Stimulated activated naive CD8-positive, alpha-beta T cell treated with anti-CD3 and anti-CD28 coated beads, Interleukin-15, Interleukin-2, amounts not matched to agents 100 ng/mL and 50 ng/mL, for 24 hours (primary cell): Measurements from ENCODE around the gene TCF12.

ENCODE experiments used
- H3K27ac Mint-ChIP-seq: one replicate; pipeline ENCODE4 v1.8.0; 2021; ENCODE audit warnings: mild to moderate bottlenecking, mixed read lengths
- H3K27me3 Mint-ChIP-seq: one replicate; pipeline ENCODE4 v1.8.0; 2021; ENCODE audit warnings: mixed read lengths
- H3K36me3 Mint-ChIP-seq: one replicate; pipeline ENCODE4 v1.8.0; 2021; ENCODE audit warnings: low read depth, mixed read lengths
- H3K4me1 Mint-ChIP-seq: one replicate; pipeline ENCODE4 v1.8.0; 2021; ENCODE audit warnings: low read depth, mixed read lengths
- H3K4me3 Mint-ChIP-seq: one replicate; pipeline ENCODE4 v1.8.0; 2021; ENCODE audit warnings: mild to moderate bottlenecking, mixed read lengths
- H3K9me3 Mint-ChIP-seq: one replicate; pipeline ENCODE4 v1.8.0; 2021; ENCODE audit warnings: mixed read lengths

TCF12 gene

DNA sequence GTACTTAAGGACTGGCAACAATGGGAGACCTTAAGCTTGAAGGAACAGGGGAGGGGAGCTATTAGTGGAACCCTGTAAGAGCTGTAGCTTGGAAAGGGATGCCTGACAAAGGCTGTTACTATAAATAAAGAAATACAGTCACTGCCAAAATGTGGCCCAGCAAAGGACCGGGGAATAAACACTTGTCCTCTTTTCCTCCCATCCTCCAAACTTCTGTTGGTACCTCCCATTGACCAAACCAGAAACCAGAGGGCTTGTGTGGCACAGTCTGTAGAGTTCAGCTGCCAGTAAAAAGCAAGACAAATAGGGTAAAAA, 25.1 kb upstream of the TCF12 start:
- Mint-ChIP-seq H3K36me3 (peaks cover 4% of the 10 kb centered on the region), H3K27me3 (no peaks in the 10 kb centered on the region), H3K27ac (no peak overlapping the region), H3K4me3 (no peak overlapping the region), H3K9me3 (peaks cover 4% of the 10 kb centered on the region), H3K4me1 (peaks cover 7% of the 10 kb centered on the region)

DNA sequence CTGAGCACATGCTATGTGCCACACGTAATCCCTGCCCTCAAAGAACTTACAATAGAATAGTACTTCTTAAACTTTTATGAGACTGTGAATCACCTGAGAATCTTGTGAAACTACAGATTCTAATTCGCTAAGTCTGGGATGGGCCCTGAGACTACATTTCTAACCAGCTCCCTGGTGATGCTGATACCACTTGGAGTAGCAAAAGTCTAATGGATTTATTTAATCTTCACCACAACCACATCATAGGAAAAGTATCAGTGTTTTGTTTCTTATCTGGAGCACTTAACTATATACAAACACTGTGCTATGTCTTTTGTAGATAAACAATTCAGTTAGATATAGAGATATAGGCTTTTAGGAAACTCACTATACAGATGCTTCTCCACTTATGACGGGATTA, 23.8 kb upstream of the TCF12 start:
- Mint-ChIP-seq H3K27ac (no peak overlapping the region), H3K9me3 (peaks cover 4% of the 10 kb centered on the region), H3K4me1 (no peaks in the 10 kb centered on the region), H3K4me3 (no peak overlapping the region), H3K36me3 (peaks cover 4% of the 10 kb centered on the region), H3K27me3 (no peaks in the 10 kb centered on the region)

DNA sequence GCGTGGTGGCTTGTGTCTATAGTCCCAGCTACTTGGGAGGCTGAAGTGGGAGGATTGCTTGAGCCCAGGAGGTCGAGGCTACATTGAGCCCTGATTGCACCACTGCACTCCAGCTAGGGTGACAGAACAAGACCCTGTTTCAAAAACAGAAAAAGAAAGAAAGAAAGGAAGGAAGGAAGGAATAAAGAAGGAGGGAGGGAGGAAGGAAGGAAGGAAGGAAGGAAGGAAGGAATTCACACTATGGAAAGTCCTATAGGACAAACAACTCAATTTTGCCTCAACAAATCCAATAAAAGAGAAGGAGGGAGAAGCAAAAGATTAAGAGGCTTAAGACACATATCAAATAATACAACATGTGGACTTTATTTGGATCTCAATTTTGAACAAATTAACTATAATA, 16.5 kb upstream of the TCF12 start:
- Mint-ChIP-seq H3K27ac (no peak overlapping the region), H3K36me3 (peaks cover 3% of the 10 kb centered on the region), H3K27me3 (no peaks in the 10 kb centered on the region), H3K4me3 (no peak overlapping the region), H3K9me3 (peaks cover 3% of the 10 kb centered on the region), H3K4me1 (peaks cover 9% of the 10 kb centered on the region)

DNA sequence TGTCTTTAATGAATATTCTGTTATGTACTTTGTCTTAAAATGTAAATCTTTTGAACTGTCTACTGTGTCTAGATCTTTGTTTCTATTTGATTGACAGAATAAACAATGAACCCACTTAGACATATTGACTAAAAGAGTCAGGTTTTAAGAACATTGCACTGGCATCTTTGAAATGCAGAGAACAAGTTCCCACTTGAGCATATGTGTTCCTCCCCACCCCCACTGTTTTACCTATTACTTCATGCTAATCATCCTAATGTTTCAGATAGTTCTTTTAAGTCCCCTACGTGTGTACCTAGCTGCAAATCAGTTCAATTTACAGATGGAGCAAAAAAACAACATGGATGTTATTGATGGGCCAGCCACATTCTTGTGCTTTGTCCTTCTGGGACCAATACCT, 11.7 kb upstream of the TCF12 start:
- Mint-ChIP-seq H3K4me3 (peak overlapping the region; percentile 25), H3K36me3 (no peaks in the 10 kb centered on the region), H3K27me3 (no peaks in the 10 kb centered on the region), H3K9me3 (no peaks in the 10 kb centered on the region), H3K27ac (no peak overlapping the region), H3K4me1 (peaks cover 16% of the 10 kb centered on the region)

DNA sequence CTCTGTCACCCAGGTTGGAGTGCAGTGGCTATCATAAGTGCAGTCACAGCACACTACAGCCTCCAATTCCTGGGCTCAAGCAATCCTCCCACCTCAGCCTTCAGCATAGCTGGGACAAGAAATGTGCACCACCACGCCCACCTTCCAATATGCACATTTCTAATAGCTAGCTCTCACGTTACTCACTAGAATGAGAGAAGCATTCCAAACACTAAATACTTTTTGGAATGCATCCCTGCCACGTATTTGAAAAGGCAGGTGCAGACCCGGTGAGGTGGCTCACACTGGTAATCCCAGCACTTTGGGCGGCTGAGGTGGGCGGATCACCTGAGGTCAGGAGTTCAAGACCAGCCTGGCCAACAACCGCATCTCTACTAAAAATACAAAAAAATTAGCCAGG, 7.6 kb upstream of the TCF12 start:
- Mint-ChIP-seq H3K27ac (no peak overlapping the region), H3K9me3 (no peaks in the 10 kb centered on the region), H3K4me1 (peaks cover 18% of the 10 kb centered on the region), H3K4me3 (no peak overlapping the region), H3K27me3 (no peaks in the 10 kb centered on the region), H3K36me3 (no peaks in the 10 kb centered on the region)

DNA sequence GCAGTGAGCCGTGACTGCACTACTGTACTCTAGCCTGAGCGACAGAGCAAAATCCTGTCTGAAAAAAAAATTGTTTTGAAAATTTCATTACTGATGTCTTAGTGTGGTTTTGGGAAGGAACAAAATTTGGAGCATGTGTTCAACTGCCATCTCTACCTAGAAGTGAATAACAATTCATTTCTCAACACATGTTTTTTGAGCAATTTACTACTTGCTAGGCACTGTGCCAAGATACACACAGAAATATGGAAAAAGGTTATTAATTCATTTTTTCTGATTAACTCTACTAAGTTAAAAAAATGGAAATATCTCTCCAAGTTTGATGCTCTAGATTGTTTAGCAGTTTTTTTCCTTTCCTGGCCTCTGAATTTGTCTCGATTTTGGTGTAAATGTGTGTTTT, 5.2 kb upstream of the TCF12 start:
- H3K36me3 Mint-ChIP-seq, result no peaks in the 10 kb centered on the region
- peaks cover 21% of the 10 kb centered on the region for H3K4me1 Mint-ChIP-seq
- no peaks in the 10 kb centered on the region for H3K9me3 Mint-ChIP-seq
- no peak overlapping the region for H3K4me3 Mint-ChIP-seq
- no peaks in the 10 kb centered on the region for H3K27me3 Mint-ChIP-seq
- no peak overlapping the region for H3K27ac Mint-ChIP-seq

DNA sequence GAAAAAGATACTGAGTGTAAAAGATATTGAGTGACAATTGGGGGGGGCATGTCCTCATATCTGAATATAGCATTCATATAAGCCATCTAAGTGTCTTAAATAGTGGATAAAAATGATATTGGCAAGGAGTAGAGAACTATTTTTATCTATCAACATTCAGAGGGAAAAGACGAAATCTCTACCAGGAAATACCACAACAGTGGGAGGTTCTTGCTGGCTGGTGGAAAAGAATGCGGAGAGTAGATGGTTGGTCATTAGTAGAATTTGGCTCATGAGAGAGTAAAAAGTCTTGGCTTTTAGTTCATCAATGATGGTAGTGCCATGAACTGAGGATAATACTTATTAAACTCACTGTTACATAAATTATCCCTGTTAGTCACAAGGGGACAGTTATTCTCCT, 4.8 kb upstream of the TCF12 start:
- Mint-ChIP-seq H3K9me3 (no peaks in the 10 kb centered on the region), H3K4me1 (peaks cover 21% of the 10 kb centered on the region), H3K27me3 (no peaks in the 10 kb centered on the region), H3K36me3 (no peaks in the 10 kb centered on the region), H3K27ac (no peak overlapping the region), H3K4me3 (no peak overlapping the region)

DNA sequence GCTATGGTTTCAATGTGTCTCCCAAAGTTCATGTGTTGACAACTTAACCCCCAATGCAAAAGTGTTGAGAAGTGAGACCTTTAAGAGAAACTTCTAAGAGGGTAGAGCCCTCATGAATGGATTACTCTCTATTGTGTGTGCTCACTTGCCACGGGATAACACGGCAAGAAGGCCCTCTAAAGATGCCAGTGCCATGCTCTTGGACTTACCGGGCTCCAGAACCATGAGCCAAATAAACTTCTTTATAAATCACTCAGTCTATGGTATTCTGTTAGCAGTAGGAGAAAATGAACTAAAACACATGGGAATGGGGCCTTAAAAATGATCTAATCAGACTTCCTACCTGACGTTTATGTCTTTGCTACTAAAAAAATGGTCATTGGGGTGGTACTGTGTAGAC, 2.6 kb upstream of the TCF12 start:
- H3K4me1 Mint-ChIP-seq, result peaks cover 34% of the 10 kb centered on the region
- no peaks in the 10 kb centered on the region for H3K9me3 Mint-ChIP-seq
- no peaks in the 10 kb centered on the region for H3K27me3 Mint-ChIP-seq
- no peak overlapping the region for H3K4me3 Mint-ChIP-seq
- peaks cover 12% of the 10 kb centered on the region for H3K36me3 Mint-ChIP-seq
- H3K27ac Mint-ChIP-seq, result no peak overlapping the region

DNA sequence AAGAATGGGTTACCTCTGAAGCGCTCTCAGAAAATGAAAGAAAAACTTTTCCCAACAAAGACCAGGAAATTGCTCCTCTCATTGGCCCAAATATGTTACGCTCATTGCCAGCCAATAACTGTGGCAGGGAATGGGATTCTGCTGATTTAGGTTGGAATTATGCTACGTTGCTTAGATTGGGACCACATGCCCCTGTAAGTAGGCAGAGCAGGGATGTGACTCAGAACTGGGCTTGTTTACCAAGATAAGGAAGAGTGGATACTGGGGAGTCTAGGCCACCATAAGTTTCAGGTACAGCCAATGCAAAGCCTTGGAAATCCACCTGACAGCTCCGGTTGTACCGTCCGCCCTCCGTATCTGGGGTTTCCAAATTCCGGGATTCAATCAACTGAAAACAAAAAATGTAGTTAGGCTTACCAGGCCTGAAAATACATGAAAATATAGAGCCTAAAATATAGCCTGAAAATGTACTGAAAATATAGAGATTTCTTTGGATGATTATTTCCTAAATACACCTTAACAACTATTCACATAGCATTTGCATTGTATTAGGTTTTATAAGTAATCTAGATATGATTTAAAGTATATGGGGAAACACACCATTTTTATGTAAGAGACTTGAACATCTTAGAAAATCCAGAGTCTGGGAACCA, 1.5 kb upstream of the TCF12 start:
- Mint-ChIP-seq H3K27me3 (no peaks in the 10 kb centered on the region), H3K4me3 (peak overlapping the region; percentile 96), H3K4me1 (peaks cover 36% of the 10 kb centered on the region), H3K36me3 (peaks cover 14% of the 10 kb centered on the region), H3K9me3 (no peaks in the 10 kb centered on the region), H3K27ac (no peak overlapping the region)

DNA sequence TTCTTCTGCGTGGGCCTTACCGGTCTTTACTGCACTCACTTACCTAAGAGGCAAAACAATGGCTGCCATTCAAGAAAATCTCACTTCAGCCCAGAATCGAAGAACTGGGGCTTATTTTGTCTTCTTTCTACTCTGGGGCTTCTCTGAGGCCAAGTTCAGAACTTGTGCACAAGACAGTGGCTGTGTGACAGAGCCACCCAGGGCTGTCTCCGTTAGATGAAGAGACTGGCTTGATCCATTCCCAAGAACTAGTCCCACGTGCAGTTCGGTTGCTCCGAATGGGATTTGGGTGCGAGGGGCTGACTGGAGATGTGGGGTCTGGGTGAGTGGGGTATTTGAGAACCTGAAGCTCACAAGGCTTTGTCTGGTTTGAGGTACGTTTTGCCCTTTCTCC, 795 bp upstream of the TCF12 start:
- peaks cover 20% of the 10 kb centered on the region for H3K36me3 Mint-ChIP-seq
- peak overlapping the region; percentile 78 for H3K27ac Mint-ChIP-seq

DNA sequence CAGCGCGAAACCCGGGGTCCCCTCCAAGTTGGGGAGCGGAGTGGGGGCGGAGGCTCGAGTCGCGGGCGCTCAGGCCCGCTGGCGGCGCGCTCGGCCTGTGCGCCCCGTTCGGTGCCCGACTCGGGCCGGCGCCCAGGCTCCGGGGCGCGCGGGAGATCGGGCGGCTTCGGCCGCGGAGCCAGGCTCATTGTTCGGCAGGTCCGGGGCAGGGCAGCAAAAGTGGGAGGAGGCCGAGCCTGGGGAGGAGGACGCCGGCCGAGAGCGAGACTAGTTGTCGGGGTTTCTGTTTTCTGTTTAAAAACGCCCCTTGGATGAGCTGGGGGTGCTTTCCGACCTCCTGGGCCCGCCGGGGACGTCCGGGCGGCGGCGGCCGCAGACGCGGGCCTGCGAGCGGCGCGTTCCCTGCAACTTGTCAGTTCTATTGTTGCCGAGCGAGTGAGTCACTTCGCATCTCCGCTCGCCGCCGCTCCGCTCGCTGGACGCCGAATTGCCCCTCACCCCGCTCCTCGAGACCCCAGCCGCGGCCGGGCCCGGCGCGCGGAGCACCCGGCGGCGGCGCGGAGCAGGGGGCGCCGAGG, 676 bp downstream of the TCF12 start:
- Mint-ChIP-seq H3K36me3 (peaks cover 35% of the 10 kb centered on the region), H3K27me3 (no peaks in the 10 kb centered on the region), H3K9me3 (no peaks in the 10 kb centered on the region), H3K4me1 (peaks cover 53% of the 10 kb centered on the region), H3K4me3 (peak overlapping the region; percentile 96), H3K27ac (peak overlapping the region; percentile 81)

More for the DNA sequence above, 795 bp upstream of the TCF12 start:
- H3K4me3 Mint-ChIP-seq, result peak overlapping the region; percentile 96
- H3K4me1 Mint-ChIP-seq, result peaks cover 43% of the 10 kb centered on the region
- no peaks in the 10 kb centered on the region for H3K27me3 Mint-ChIP-seq
- no peaks in the 10 kb centered on the region for H3K9me3 Mint-ChIP-seq

DNA sequence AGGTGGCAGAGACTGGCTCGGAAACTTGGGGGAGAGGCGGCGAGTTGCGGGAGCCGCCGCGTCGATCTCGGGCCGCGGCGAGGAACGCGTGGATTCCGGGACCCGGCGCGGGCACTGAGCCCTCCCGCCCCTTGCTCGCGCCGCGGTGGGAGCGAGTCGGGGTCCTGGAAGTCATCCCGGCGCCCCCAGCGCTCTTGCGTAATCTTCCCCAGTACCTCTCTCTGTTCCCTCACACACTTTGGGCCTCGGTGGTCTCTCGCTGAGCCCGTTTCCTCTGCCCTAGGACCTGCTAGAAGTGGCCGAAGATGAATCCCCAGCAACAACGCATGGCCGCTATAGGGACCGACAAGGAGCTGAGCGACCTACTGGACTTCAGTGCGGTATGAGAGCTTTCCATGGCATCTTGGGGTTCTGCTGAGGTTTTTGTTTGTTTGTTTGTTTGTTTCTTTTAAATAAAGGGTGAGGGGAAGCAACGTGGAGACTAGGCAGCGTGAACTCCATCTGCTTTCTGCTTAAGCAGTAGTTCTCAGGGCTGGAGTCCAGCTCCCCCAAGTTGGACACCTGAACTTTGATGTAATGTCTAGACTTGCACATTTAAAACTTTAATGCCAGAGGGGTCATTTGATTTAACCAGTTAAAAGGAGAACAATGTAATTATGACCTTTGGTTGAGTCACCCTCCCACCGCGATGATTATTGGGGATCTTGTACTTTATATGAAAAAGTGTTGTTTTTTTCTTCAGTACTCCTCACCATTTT, 1.3 kb downstream of the TCF12 start:
- Mint-ChIP-seq H3K27me3 (no peaks in the 10 kb centered on the region), H3K4me3 (peak overlapping the region; percentile 96), H3K4me1 (peaks cover 58% of the 10 kb centered on the region), H3K36me3 (peaks cover 41% of the 10 kb centered on the region), H3K9me3 (no peaks in the 10 kb centered on the region), H3K27ac (peak overlapping the region; percentile 96)

DNA sequence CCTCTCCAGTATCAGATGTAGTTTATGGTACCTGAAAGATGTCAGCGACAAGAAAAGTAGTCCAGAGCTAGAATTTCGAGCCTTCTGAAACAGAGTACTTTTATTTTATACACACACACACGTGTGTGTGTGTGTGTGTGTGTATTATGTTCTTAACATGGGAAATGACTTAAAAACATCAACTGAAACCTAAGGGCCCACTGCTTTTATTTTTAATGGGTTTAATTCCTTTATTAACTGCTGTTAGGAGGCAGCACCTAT, 1.9 kb downstream of the TCF12 start:
- Mint-ChIP-seq H3K27ac (peak overlapping the region; percentile 96), H3K4me1 (peaks cover 58% of the 10 kb centered on the region), H3K9me3 (no peaks in the 10 kb centered on the region), H3K27me3 (no peaks in the 10 kb centered on the region), H3K4me3 (peak overlapping the region; percentile 96), H3K36me3 (peaks cover 42% of the 10 kb centered on the region)

DNA sequence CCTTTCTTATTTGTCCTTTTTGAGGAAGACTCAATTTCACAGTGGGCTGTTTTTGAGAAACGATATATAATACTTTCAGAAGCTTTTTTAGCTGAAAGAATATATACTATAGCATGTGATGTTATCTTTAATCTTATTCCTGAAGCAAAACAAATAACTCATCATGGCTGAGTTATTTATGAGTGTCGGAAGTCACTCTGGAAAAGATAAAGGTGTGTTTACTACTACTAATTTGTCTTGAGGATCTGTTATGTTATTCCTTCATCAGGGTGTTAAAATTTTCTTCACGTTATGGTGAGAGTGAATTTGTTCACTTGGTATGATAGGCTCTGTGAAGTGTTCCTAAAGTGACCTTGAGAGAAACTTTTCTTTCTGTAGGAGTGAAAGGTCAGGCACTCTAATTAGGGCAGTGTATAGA, 4.7 kb downstream of the TCF12 start:
- peaks cover 59% of the 10 kb centered on the region for H3K4me1 Mint-ChIP-seq
- no peak overlapping the region for H3K27ac Mint-ChIP-seq

DNA sequence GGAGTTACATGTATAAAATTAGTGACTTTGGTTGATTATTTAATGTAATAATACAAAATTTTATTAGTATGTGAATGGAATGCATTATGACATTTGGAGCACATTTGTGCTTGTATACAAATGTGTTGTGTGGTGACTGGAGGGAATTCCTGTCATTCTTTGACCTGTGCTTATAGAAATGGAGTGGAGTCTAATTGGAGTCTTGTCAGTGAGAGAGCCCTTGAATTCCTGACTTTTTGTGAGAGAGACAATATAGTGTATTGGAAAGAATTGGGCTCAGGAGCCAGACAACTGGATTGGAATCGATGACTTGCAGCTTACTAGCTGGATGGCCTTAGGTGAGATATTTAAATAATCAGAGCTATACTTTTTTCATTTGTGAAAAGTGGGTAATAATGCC, 9.4 kb downstream of the TCF12 start:
- Mint-ChIP-seq H3K27me3 (no peaks in the 10 kb centered on the region), H3K9me3 (no peaks in the 10 kb centered on the region), H3K27ac (no peak overlapping the region), H3K36me3 (peaks cover 64% of the 10 kb centered on the region), H3K4me1 (peaks cover 80% of the 10 kb centered on the region), H3K4me3 (no peak overlapping the region)

More for the DNA sequence above, 4.7 kb downstream of the TCF12 start:
- Mint-ChIP-seq H3K9me3 (no peaks in the 10 kb centered on the region), H3K36me3 (peaks cover 61% of the 10 kb centered on the region), H3K27me3 (no peaks in the 10 kb centered on the region), H3K4me3 (no peak overlapping the region)

DNA sequence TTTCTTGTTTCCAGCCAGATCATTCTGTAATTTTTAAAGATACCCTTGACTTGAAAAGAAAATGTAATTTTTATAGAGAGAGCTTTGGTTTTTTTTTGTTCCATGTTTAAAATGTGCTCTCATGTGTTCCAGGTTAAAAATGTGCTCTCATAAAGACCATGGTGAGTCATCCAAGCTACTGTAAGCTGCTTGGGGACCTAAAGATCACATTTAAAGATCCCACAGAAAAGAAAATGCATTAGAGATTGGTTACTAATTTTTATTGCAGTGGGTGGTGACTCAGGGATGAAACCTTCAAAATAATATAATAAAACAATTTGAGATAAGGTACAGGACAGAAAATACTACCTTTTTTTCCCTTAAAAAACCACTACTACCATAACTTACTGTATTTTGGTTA, 11.0 kb downstream of the TCF12 start:
- peaks cover 58% of the 10 kb centered on the region for H3K36me3 Mint-ChIP-seq
- H3K27ac Mint-ChIP-seq, result peak overlapping the region; percentile 80
- peaks cover 77% of the 10 kb centered on the region for H3K4me1 Mint-ChIP-seq

More for the DNA sequence above, 11.0 kb downstream of the TCF12 start:
- Mint-ChIP-seq H3K4me3 (no peak overlapping the region), H3K9me3 (no peaks in the 10 kb centered on the region), H3K27me3 (no peaks in the 10 kb centered on the region)
